A549 (cell line): Measurements from ENCODE around the gene ZNF423. TPM values are rescaled to one million over a fixed set of nuclear protein-coding genes. Genes with fewer than 3 reads are reported as not detected.

ENCODE experiments used
- ATAC-seq, 2 experiments: fragments of 200-7000 bp in 1 of 2; fragments of >200 bp in 1 of 2; cut with Nextera tagmentation in 1 of 2; cut with Tn5 transposase in 1 of 2; 3 replicates each; pipeline versions ENCODE4 v1.8.0 to v1.9.1; 2018 to 2020; ENCODE audit warnings: mild to moderate bottlenecking in 1 of 2, moderate library complexity in 1 of 2
- CTCF ChIA-PET: fragments of 300-600 bp; sonication (Branson Sonifier 250); formaldehyde crosslinking; extraction: SDS; loops from one replicate; lab custom pipeline; 2021; ENCODE audit warnings: antibody characterized with exemption, inconsistent platforms; lab: Yijun Ruan, JAX
- POLR2A ChIA-PET: fragments of 350-600 bp; formaldehyde crosslinking; extraction: SDS; loops from one replicate; lab custom pipeline; 2021; ENCODE audit warnings: antibody characterized with exemption, inconsistent platforms; lab: Yijun Ruan, JAX
- DNase-seq, 2 experiments: peaks; one replicate each; pipeline versions ENCODE4 v3.0.0 to v3.0.0-alpha.2; 2011 to 2016; ENCODE audit warnings: low read depth in 1 of 2, low spot score in 1 of 2
- FAIRE-seq: peaks from 2 replicates; lab custom pipeline; 2011; peaks lifted over from hg19 to GRCh38; lab: Jason Lieb, UNC
- H3K27ac ChIP-seq, 2 experiments: fragments of >200 bp; sonication (Bioruptor Twin); formaldehyde crosslinking; 3 replicates each; pipeline ENCODE4 v1.5.1; 2016 to 2017
- H3K4me1 ChIP-seq: fragments of >200 bp; sonication (Bioruptor Twin); formaldehyde crosslinking; 3 replicates; pipeline ENCODE4 v1.6.1; 2016
- H3K4me2 ChIP-seq: fragments of >200 bp; sonication (Bioruptor Twin); formaldehyde crosslinking; 3 replicates; pipeline ENCODE4 v1.6.1; 2016
- H3K4me3 ChIP-seq: fragments of >200 bp; sonication (Bioruptor Twin); formaldehyde crosslinking; 3 replicates; pipeline ENCODE4 v1.5.1; 2016
- H3K9me3 ChIP-seq: fragments of >200 bp; sonication (Bioruptor Twin); formaldehyde crosslinking; 3 replicates; pipeline ENCODE4 v1.6.1; 2016
- CBX8 ChIP-seq: fragments of 200-600 bp; sonication (generic); IDR thresholded peaks from 2 replicates; pipeline ENCODE4 v1.6.1; 2016
- CEBPB ChIP-seq, 2 experiments: fragments of >200 bp in 1 of 2; sonication (Bioruptor Twin) in 1 of 2; formaldehyde crosslinking in 1 of 2; IDR thresholded peaks; 2 replicates each; pipeline ENCODE4 v1.6.1; 2012 to 2016
- FOSB ChIP-seq: fragments of 250-450 bp; sonication (Bioruptor Pico); IDR thresholded peaks from 2 replicates; pipeline ENCODE4 v1.5.0; 2020; ENCODE audit warnings: mild to moderate bottlenecking, moderate library complexity
- FOSL2 ChIP-seq, 2 experiments: fragments of 450-650 bp in 1 of 2; fragments of >200 bp in 1 of 2; sonication (Bioruptor Twin) in 1 of 2; formaldehyde crosslinking; IDR thresholded peaks; 2 replicates each; pipeline versions ENCODE4 v1.5.0 to v1.6.1; 2016 to 2020; ENCODE audit warnings: mild to moderate bottlenecking in 1 of 2, moderate library complexity in 1 of 2
- MAFK ChIP-seq: fragments of 450-650 bp; IDR thresholded peaks from 2 replicates; pipeline ENCODE4 v1.6.1; 2014; ENCODE audit not compliant: partially characterized antibody
- NPAS2 ChIP-seq: fragments of 250-450 bp; sonication (Bioruptor Pico); IDR thresholded peaks from 2 replicates; pipeline ENCODE4 v1.8.0; 2022; ENCODE audit warnings: mild to moderate bottlenecking, moderate library complexity, borderline replicate concordance
- PHF8 ChIP-seq: fragments of 200-600 bp; sonication (generic); IDR thresholded peaks from 2 replicates; pipeline ENCODE4 v1.6.1; 2016; ENCODE audit warnings: low read depth, mild to moderate bottlenecking, antibody characterized with exemption, moderate library complexity, borderline replicate concordance
- POLR2A ChIP-seq: IDR thresholded peaks from 2 replicates; pipeline ENCODE4 v1.6.1; 2012; ENCODE audit warnings: mild to moderate bottlenecking, low read length
- RAD21 ChIP-seq, 2 experiments: fragments of >200 bp in 1 of 2; sonication (Bioruptor Twin) in 1 of 2; formaldehyde crosslinking in 1 of 2; IDR thresholded peaks in 1 of 2; conservative IDR thresholded peaks in 1 of 2; 2 replicates in 1 of 2; 3 replicates in 1 of 2; pipeline ENCODE4 v1.6.1; 2012 to 2018; ENCODE audit warnings: inconsistent platforms in 1 of 2
- SREBF2 ChIP-seq: fragments of 450-650 bp; IDR thresholded peaks from 2 replicates; pipeline ENCODE4 v1.6.1; 2014; ENCODE audit warnings: mild to moderate bottlenecking, moderate library complexity
- ZC3H11A ChIP-seq: fragments of 450-650 bp; IDR thresholded peaks from 2 replicates; pipeline ENCODE4 v1.6.1; 2014; ENCODE audit warnings: antibody characterized with exemption, mild to moderate bottlenecking
- WGBS: methylation state at CpG from one replicate; pipeline ENCODE4 v1.1.6; 2017; ENCODE audit errors: missing lambda C conversion rate; 5-methylcytosine and 5-hydroxymethylcytosine counted together
- polyA plus RNA-seq, 4 experiments: library from polyadenylated mRNA; depleted of rRNA in 3 of 4; stranded (reverse); fragments of >200 nt; fragmentation: RNase III in 1 of 4; extraction: RNeasy Plus Mini Kit Qiagen cat#74134 plus additional on column Dnase treatment in 1 of 4; gene quantifications; 2 replicates in 3 of 4; 3 replicates in 1 of 4; pipeline ENCODE4 v1.2.3, GENCODE V29; 2011 to 2017
- TF ChIP-seq, protein P1 (sequence below): fragments of 200-600 bp; sonication (generic); IDR thresholded peaks from 2 replicates; pipeline ENCODE4 v1.6.1; 2016; ENCODE audit warnings: antibody characterized with exemption, mild to moderate bottlenecking, moderate library complexity
- TF ChIP-seq, protein P2 (sequence below): fragments of >200 bp; sonication (Bioruptor Twin); formaldehyde crosslinking; IDR thresholded peaks from 3 replicates; pipeline ENCODE4 v1.5.1; 2016
- TF ChIP-seq, protein P3 (sequence below): fragments of 250-450 bp; sonication (Bioruptor Pico); IDR thresholded peaks from 2 replicates; pipeline ENCODE4 v1.5.0; 2020; ENCODE audit warnings: low read depth, mild to moderate bottlenecking, moderate library complexity
- TF ChIP-seq, protein P4 (sequence below): fragments of 150-350 bp; IDR thresholded peaks from 2 replicates; pipeline ENCODE4 v1.6.1; 2014; ENCODE audit warnings: low read depth, mild to moderate bottlenecking, low read length

Gene ZNF423
- polyA plus RNA-seq, 2 of the 4 experiments (the other 2 are of a cell fraction), result 0.04 to 0.10 TPM

DNA sequence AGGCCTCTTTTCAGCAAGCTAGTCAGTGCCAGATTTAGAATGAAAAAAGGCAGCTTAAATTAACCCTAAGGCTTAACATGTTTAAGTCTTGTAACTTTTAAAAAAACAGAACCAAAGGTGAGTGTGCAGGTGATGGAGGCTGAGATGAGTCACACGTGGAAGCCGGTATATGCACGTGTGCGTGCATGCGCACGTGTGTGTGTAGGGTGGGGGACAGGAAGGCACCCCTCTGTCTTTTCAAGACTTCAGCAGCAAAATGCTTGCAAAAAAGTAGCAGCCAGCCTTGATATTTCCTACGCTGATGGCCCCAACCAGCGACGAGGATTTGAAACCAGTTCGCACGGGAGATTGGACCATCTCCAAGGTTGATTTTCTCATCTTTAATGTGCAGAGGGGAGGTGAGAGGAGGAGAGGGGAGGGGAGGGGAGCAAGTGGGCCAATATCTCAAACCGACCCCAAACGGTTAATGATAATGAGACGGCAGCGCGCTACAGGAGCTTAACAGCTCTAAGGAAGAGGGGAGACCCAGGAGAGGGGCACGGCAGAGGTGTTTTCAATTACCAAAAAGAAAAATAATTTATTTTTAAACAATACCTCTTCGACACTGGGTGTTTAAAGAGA, 154.7 kb downstream of the ZNF423 start:
- DNase-seq (no peak), ATAC-seq (no peak), FAIRE-seq (no peak)
- no peak overlapping the region for H3K4me2 ChIP-seq
- H3K4me1 ChIP-seq, result no peaks in the 10 kb centered on the region
- ChIA-PET CTCF (interaction anchor here (1.1 kb wide), 1 partner anchor 16 kb away, joined by 3 read pairs; no protein-coding TSS in a partner anchor), POLR2A (no interaction called here)
- 46% methylated on average over 18 of the region's 18 CpGs for WGBS
- H3K9me3 ChIP-seq, result no peaks in the 10 kb centered on the region
- no peak overlapping the region for H3K27ac ChIP-seq
- H3K4me3 ChIP-seq, result no peak overlapping the region
- TF ChIP-seq PHF8, result no peak
- TF ChIP-seq, protein P1, sequence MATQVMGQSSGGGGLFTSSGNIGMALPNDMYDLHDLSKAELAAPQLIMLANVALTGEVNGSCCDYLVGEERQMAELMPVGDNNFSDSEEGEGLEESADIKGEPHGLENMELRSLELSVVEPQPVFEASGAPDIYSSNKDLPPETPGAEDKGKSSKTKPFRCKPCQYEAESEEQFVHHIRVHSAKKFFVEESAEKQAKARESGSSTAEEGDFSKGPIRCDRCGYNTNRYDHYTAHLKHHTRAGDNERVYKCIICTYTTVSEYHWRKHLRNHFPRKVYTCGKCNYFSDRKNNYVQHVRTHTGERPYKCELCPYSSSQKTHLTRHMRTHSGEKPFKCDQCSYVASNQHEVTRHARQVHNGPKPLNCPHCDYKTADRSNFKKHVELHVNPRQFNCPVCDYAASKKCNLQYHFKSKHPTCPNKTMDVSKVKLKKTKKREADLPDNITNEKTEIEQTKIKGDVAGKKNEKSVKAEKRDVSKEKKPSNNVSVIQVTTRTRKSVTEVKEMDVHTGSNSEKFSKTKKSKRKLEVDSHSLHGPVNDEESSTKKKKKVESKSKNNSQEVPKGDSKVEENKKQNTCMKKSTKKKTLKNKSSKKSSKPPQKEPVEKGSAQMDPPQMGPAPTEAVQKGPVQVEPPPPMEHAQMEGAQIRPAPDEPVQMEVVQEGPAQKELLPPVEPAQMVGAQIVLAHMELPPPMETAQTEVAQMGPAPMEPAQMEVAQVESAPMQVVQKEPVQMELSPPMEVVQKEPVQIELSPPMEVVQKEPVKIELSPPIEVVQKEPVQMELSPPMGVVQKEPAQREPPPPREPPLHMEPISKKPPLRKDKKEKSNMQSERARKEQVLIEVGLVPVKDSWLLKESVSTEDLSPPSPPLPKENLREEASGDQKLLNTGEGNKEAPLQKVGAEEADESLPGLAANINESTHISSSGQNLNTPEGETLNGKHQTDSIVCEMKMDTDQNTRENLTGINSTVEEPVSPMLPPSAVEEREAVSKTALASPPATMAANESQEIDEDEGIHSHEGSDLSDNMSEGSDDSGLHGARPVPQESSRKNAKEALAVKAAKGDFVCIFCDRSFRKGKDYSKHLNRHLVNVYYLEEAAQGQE, result no peak
- TF ChIP-seq POLR2A, result no peak
- TF ChIP-seq SREBF2, result no peak
- TF ChIP-seq CBX8, result no peak
- TF ChIP-seq, protein P2, sequence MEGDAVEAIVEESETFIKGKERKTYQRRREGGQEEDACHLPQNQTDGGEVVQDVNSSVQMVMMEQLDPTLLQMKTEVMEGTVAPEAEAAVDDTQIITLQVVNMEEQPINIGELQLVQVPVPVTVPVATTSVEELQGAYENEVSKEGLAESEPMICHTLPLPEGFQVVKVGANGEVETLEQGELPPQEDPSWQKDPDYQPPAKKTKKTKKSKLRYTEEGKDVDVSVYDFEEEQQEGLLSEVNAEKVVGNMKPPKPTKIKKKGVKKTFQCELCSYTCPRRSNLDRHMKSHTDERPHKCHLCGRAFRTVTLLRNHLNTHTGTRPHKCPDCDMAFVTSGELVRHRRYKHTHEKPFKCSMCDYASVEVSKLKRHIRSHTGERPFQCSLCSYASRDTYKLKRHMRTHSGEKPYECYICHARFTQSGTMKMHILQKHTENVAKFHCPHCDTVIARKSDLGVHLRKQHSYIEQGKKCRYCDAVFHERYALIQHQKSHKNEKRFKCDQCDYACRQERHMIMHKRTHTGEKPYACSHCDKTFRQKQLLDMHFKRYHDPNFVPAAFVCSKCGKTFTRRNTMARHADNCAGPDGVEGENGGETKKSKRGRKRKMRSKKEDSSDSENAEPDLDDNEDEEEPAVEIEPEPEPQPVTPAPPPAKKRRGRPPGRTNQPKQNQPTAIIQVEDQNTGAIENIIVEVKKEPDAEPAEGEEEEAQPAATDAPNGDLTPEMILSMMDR, result no peak
- TF ChIP-seq RAD21 (conservative IDR thresholded peaks at IDR 0.05 in 1 of 2, IDR thresholded peaks at IDR 0.05 in 1 of 2), result no peak
- TF ChIP-seq, protein P3, sequence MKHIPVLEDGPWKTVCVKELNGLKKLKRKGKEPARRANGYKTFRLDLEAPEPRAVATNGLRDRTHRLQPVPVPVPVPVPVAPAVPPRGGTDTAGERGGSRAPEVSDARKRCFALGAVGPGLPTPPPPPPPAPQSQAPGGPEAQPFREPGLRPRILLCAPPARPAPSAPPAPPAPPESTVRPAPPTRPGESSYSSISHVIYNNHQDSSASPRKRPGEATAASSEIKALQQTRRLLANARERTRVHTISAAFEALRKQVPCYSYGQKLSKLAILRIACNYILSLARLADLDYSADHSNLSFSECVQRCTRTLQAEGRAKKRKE (CRISPR knock-in tag), result no peak
- TF ChIP-seq ZC3H11A, result no peak
- TF ChIP-seq FOSL2 (IDR thresholded peaks at IDR 0.05), result no peak
- no peak for TF ChIP-seq FOSL2 (CRISPR knock-in tag; IDR thresholded peaks at IDR 0.05)
- TF ChIP-seq, protein P4, sequence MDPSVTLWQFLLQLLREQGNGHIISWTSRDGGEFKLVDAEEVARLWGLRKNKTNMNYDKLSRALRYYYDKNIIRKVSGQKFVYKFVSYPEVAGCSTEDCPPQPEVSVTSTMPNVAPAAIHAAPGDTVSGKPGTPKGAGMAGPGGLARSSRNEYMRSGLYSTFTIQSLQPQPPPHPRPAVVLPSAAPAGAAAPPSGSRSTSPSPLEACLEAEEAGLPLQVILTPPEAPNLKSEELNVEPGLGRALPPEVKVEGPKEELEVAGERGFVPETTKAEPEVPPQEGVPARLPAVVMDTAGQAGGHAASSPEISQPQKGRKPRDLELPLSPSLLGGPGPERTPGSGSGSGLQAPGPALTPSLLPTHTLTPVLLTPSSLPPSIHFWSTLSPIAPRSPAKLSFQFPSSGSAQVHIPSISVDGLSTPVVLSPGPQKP, result no peak
- no peak for TF ChIP-seq NPAS2 (CRISPR knock-in tag)
- no peak for TF ChIP-seq FOSB (CRISPR knock-in tag)
- TF ChIP-seq MAFK, result no peak

DNA sequence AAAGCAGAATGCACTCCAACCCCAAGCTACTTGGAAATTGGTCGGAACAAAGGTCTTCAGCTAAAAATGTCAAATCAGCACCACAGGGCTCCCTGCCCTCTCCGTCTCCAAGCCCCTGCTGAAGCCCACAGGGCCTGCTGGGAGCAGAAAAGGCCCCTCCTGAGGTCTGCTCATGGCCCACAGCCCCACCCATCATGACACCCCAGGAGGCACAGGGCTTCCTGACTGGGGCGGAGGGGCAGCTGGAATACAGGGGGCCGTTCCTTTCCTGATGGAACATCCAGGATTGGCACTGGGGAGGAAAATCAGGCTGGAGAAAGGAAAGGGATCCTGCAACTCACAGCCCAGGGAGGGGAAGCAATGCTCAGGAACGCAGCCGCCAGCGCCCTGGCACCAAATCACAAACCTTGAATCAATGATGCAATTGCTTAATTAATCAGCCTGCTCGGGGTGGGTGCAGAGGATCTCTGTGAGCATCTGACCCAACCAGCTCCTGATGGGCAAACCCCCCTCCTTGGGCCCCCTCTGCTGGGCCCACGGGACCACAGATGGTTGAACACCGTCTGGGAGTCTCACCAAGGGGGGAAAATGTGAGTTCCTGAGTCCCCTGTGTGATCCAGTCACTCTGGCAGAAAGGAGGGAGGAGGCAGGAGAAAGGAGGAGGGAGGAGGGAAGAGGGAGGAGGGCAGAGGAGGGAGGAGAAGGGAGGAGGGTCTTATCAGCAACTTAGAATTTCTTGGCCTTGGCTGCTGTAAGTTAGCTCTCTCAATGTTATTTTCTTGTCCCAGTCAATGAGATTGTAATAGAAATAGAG, 155.5 kb downstream of the ZNF423 start:
- CTCF ChIA-PET, result interaction anchor here (1.1 to 1.9 kb wide), 2 partner anchors 8 to 16 kb away, joined by 3 to 5 read pairs; no protein-coding TSS in a partner anchor
- Histone ChIP-seq H3K4me2 (no peak overlapping the region), H3K27ac (no peak overlapping the region), H3K9me3 (no peaks in the 10 kb centered on the region), H3K4me1 (no peaks in the 10 kb centered on the region), H3K4me3 (no peak overlapping the region)
- no peak for ATAC-seq
- FAIRE-seq, result no peak
- TF ChIP-seq CEBPB (IDR thresholded peaks at IDR 0.05), result no peak
- no peak for DNase-seq
- POLR2A ChIA-PET, result no interaction called here
- WGBS, result 45% methylated on average over 10 of the region's 10 CpGs
